GM12878 (cell line): ENCODE measurements around the gene NONO. TPM values are rescaled to one million over a fixed set of nuclear protein-coding genes. Genes with fewer than 3 reads are reported as not detected.

Source experiments
- ATAC-seq: fragments of 200-7000 bp; cut with Tn5 transposase; 3 replicates; pipeline ENCODE4 v1.9.1; 2020; ENCODE audit warnings: mild to moderate bottlenecking, moderate library complexity
- BruUV-seq: library from RNA; stranded (reverse); fragments of 400-500 nt; replicated peaks from 2 replicates; lab custom pipeline; 2021; lab: Mats Ljungman, UMichigan
- CTCF ChIA-PET: fragments of 300-600 bp; sonication (Branson Sonifier 250); formaldehyde crosslinking; extraction: SDS; loops from one replicate; lab custom pipeline; 2021; ENCODE audit warnings: inconsistent platforms; lab: Yijun Ruan, JAX
- POLR2A ChIA-PET: fragments of 350-600 bp; formaldehyde crosslinking; extraction: SDS; loops from one replicate; lab custom pipeline; 2021; ENCODE audit warnings: inconsistent platforms; lab: Charles Lee
- RAD21 ChIA-PET: fragments of 300-600 bp; sonication (Branson Sonifier 250); formaldehyde crosslinking; loops from one replicate; lab custom pipeline; 2023; ENCODE audit warnings: antibody characterized with exemption; ENCODE audit not compliant: unreplicated experiment; lab: Charles Lee
- SMC1A ChIA-PET: fragments of 300-600 bp; sonication (Branson Sonifier 250); formaldehyde crosslinking; loops from one replicate; lab custom pipeline; 2023; ENCODE audit not compliant: unreplicated experiment, uncharacterized antibody; lab: Charles Lee
- DNase-seq: peaks from one replicate; pipeline ENCODE4 v3.0.0-alpha.2; 2011; ENCODE audit warnings: low read depth, low spot score
- FAIRE-seq: peaks from 3 replicates; lab custom pipeline; 2011; peaks lifted over from hg19 to GRCh38; lab: Jason Lieb, UNC
- H2AFZ ChIP-seq: 2 replicates; pipeline ENCODE4 v1.6.0; 2011; ENCODE audit warnings: low read depth, low read length, control low read depth; ENCODE audit not compliant: control insufficient read depth
- H3K27ac ChIP-seq: 2 replicates; pipeline ENCODE4 v1.5.1; 2011; ENCODE audit warnings: control low read depth; ENCODE audit not compliant: control insufficient read depth, insufficient read depth
- H3K27me3 ChIP-seq, 2 experiments: replicated peaks in 1 of 2; 2 replicates each; pipeline versions ENCODE4 v1.6.0 to v1.6.1; 2011; ENCODE audit warnings: low read length in 1 of 2; ENCODE audit not compliant: control insufficient read depth in 2 of 2, insufficient read depth in 2 of 2
- H3K36me3 ChIP-seq, 2 experiments: 2 replicates each; pipeline ENCODE4 v1.5.1; 2011; ENCODE audit warnings: low read length in 1 of 2; ENCODE audit not compliant: control insufficient read depth in 2 of 2, insufficient read depth in 2 of 2
- H3K4me1 ChIP-seq: 2 replicates; pipeline ENCODE4 v1.6.1; 2011; ENCODE audit warnings: mild to moderate bottlenecking, low read length, moderate library complexity, mixed read lengths; ENCODE audit not compliant: control insufficient read depth, insufficient read depth
- H3K4me2 ChIP-seq: 2 replicates; pipeline ENCODE4 v1.6.0; 2011; ENCODE audit warnings: control low read depth; ENCODE audit not compliant: control insufficient read depth, insufficient read depth
- H3K4me3 ChIP-seq: fragments of 200-600 bp; sonication (generic); 2 replicates; pipeline ENCODE4 v1.5.1; 2016
- H3K79me2 ChIP-seq: 2 replicates; pipeline ENCODE4 v1.6.0; 2011; ENCODE audit warnings: low read length; ENCODE audit not compliant: control insufficient read depth, insufficient read depth
- H3K9ac ChIP-seq: 2 replicates; pipeline ENCODE4 v1.8.0; 2011; ENCODE audit warnings: low read length, control low read depth, mixed read lengths; ENCODE audit not compliant: control insufficient read depth, insufficient read depth
- H3K9me3 ChIP-seq: replicated peaks from 3 replicates; pipeline ENCODE4 v1.5.1; 2011; ENCODE audit warnings: mild to moderate bottlenecking, low read length; ENCODE audit not compliant: control insufficient read depth, insufficient read depth
- H4K20me1 ChIP-seq: 2 replicates; pipeline ENCODE4 v1.6.0; 2011; ENCODE audit not compliant: control insufficient read depth, insufficient read depth
- BHLHE40 ChIP-seq, 2 experiments: fragments of 450-650 bp in 1 of 2; IDR thresholded peaks; 2 replicates each; pipeline ENCODE4 v1.6.1; 2011 to 2017; ENCODE audit warnings: low read depth in 2 of 2, borderline replicate concordance in 1 of 2, improper control_type of control experiment in 1 of 2, low read length in 1 of 2, mild to moderate bottlenecking in 1 of 2
- CBX3 ChIP-seq: fragments of 200-600 bp; sonication (generic); IDR thresholded peaks from 2 replicates; pipeline ENCODE4 v1.6.1; 2016; ENCODE audit warnings: low read depth, borderline replicate concordance
- CREM ChIP-seq: IDR thresholded peaks from 2 replicates; pipeline ENCODE4 v1.6.1; 2014; ENCODE audit warnings: antibody characterized with exemption, low read depth
- E4F1 ChIP-seq: fragments of 450-650 bp; IDR thresholded peaks from 2 replicates; pipeline ENCODE4 v1.6.1; 2018; ENCODE audit warnings: borderline replicate concordance, mild to moderate bottlenecking; ENCODE audit not compliant: partially characterized antibody
- FOS ChIP-seq: IDR thresholded peaks from 3 replicates; pipeline ENCODE4 v1.6.1; 2011; ENCODE audit warnings: borderline replicate concordance; ENCODE audit not compliant: insufficient read length; ENCODE audit errors: extremely low read depth
- IKZF1 ChIP-seq: fragments of 450-650 bp; conservative IDR thresholded peaks from 2 replicates; pipeline ENCODE4 v1.6.1; 2017; ENCODE audit warnings: antibody characterized with exemption, mild to moderate bottlenecking
- KAT2A ChIP-seq: conservative IDR thresholded peaks from 2 replicates; pipeline ENCODE4 v1.6.1; 2011; ENCODE audit warnings: low read depth, low read length; ENCODE audit not compliant: control insufficient read depth
- KDM1A ChIP-seq: fragments of 200-600 bp; sonication (generic); IDR thresholded peaks from 2 replicates; pipeline ENCODE4 v1.6.1; 2016; ENCODE audit warnings: borderline replicate concordance
- MAX ChIP-seq: IDR thresholded peaks from 2 replicates; pipeline ENCODE4 v1.6.1; 2012; ENCODE audit warnings: low read depth, low read length, improper control_type of control experiment
- PBX3 ChIP-seq: IDR thresholded peaks from 2 replicates; pipeline ENCODE4 v1.6.1; 2011; ENCODE audit warnings: mild to moderate bottlenecking, low read depth, low read length, moderate library complexity; ENCODE audit not compliant: insufficient replicate concordance
- PKNOX1 ChIP-seq: fragments of 450-650 bp; IDR thresholded peaks from 2 replicates; pipeline ENCODE4 v1.6.1; 2016; ENCODE audit warnings: mild to moderate bottlenecking
- TCF7 ChIP-seq: IDR thresholded peaks from 2 replicates; pipeline ENCODE4 v1.6.1; 2014; ENCODE audit warnings: antibody characterized with exemption, borderline replicate concordance
- YBX1 ChIP-seq: fragments of 450-650 bp; IDR thresholded peaks from 2 replicates; pipeline ENCODE4 v1.6.1; 2016; ENCODE audit warnings: antibody characterized with exemption
- ZNF622 ChIP-seq: fragments of 450-650 bp; IDR thresholded peaks from 2 replicates; pipeline ENCODE4 v1.6.1; 2017; ENCODE audit warnings: mild to moderate bottlenecking, inconsistent platforms
- WGBS: methylation state at CpG from one replicate; pipeline ENCODE4 v1.1.6; 2016; ENCODE audit warnings: low lambda C conversion rate; ENCODE audit not compliant: insufficient replicate concordance, insufficient coverage; ENCODE audit errors: missing lambda C conversion rate; 5-methylcytosine and 5-hydroxymethylcytosine counted together
- in situ Hi-C: fragments of 300-500 bp; cut with MboI; formaldehyde crosslinking; loops from 9 replicates; pipeline ENCODE4 v1.14.3; 2018; ENCODE audit warnings: mixed read lengths
- intact Hi-C: fragments of 100-400 bp; cut with micrococcal nuclease; formaldehyde crosslinking; loops from one replicate; pipeline ENCODE4 v1.14.2; 2022; ENCODE audit not compliant: unreplicated experiment
- polyA plus RNA-seq, 11 experiments: library from polyadenylated mRNA; depleted of rRNA in 4 of 11; unstranded in 6 of 11; stranded (reverse) in 5 of 11; fragments of >200 nt; fragmentation: Nextera tagmentation in 4 of 11; fragmentation: Illumina TruSeq in 1 of 11; extraction: Ambion mirVana in 4 of 11; extraction: Trizol in 1 of 11; gene quantifications; 1 replicate in 1 of 11; 2 replicates in 10 of 11; pipeline versions ENCODE4 v1.2.1 to v1.2.3, GENCODE V29; 2011 to 2016; ENCODE audit warnings: inconsistent platforms in 2 of 11, missing spikeins in 2 of 11, low read depth in 1 of 11
- total RNA-seq, 4 experiments: library from RNA; depleted of rRNA in 3 of 4; stranded (reverse); fragments of >200 nt in 3 of 4; fragmentation: Illumina TruSeq in 1 of 4; extraction: Trizol in 1 of 4; gene quantifications; 2 replicates each; pipeline versions ENCODE4 v1.2.1 to v1.2.3, GENCODE V29; 2013 to 2021
- TF ChIP-seq, protein P1 (sequence below): fragments of 450-650 bp; formaldehyde crosslinking; IDR thresholded peaks from 2 replicates; pipeline ENCODE4 v1.4.0; 2020; ENCODE audit warnings: mild to moderate bottlenecking, moderate library complexity

Gene NONO
- total and polyA plus RNA-seq, 10 of the 15 experiments (the other 5 are each of a cell fraction or from before 2014, with no cell fraction given), result 206 to 505 (median 373) TPM

DNA sequence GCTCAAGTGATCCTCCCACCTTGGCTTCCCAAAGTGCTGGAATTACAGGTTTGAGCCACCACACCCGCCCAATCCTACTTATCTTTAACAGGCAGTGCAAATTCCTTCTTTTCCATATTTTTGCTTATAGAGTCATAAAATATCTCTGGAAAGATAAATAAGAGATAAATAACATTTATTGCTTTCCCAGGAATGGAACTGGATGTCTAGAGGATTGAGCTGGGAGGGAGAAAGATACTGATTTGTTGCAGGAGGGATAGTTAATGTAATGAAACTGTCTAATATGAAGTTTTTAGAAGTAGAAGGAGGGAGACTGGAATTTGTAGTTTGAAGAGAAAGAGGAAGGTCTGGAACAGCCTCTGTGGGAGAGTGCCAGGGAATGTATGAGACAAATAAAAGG is 38.3 kb downstream of the NONO start:
- in situ Hi-C loops, result no loop called here
- WGBS, result 25% methylated on average over 1 of the region's 1 CpG

More for the DNA sequence above, 38.3 kb downstream of the NONO start:
- Histone ChIP-seq H4K20me1 (no peaks in the 10 kb centered on the region), H3K79me2 (no peaks in the 10 kb centered on the region), H3K4me3 (no peak overlapping the region), H3K27me3 (no peaks in the 10 kb centered on the region), H2AFZ (no peak overlapping the region), H3K36me3 (no peaks in the 10 kb centered on the region), H3K4me2 (no peak overlapping the region), H3K4me1 (no peaks in the 10 kb centered on the region), H3K9ac (no peak overlapping the region), H3K27ac (no peak overlapping the region), H3K9me3 (peaks cover 2% of the 10 kb centered on the region; the same call in 2 of the 3 replicates)
- FAIRE-seq, result no peak
- ChIA-PET RAD21 (no interaction called here), POLR2A (no interaction called here), SMC1A (no interaction called here), CTCF (no interaction called here)
- intact Hi-C loops, result no loop called here
- DNase-seq, result no peak
- no peak for ATAC-seq
- TF ChIP-seq PKNOX1 (no peak), BHLHE40 (IDR thresholded peaks at IDR 0.05; ENCODE audit: borderline replicate concordance in 1 of 2, low read depth in 2 of 2, low read length in 1 of 2) (no peak), CBX3 (no peak), ZNF622 (no peak), IKZF1 (no peak), E4F1 (no peak), PBX3 (no peak), TCF7 (no peak), MAX (no peak), KDM1A (no peak), FOS (no peak), CREM (no peak), YBX1 (no peak), KAT2A (no peak)
- TF ChIP-seq, protein P1, sequence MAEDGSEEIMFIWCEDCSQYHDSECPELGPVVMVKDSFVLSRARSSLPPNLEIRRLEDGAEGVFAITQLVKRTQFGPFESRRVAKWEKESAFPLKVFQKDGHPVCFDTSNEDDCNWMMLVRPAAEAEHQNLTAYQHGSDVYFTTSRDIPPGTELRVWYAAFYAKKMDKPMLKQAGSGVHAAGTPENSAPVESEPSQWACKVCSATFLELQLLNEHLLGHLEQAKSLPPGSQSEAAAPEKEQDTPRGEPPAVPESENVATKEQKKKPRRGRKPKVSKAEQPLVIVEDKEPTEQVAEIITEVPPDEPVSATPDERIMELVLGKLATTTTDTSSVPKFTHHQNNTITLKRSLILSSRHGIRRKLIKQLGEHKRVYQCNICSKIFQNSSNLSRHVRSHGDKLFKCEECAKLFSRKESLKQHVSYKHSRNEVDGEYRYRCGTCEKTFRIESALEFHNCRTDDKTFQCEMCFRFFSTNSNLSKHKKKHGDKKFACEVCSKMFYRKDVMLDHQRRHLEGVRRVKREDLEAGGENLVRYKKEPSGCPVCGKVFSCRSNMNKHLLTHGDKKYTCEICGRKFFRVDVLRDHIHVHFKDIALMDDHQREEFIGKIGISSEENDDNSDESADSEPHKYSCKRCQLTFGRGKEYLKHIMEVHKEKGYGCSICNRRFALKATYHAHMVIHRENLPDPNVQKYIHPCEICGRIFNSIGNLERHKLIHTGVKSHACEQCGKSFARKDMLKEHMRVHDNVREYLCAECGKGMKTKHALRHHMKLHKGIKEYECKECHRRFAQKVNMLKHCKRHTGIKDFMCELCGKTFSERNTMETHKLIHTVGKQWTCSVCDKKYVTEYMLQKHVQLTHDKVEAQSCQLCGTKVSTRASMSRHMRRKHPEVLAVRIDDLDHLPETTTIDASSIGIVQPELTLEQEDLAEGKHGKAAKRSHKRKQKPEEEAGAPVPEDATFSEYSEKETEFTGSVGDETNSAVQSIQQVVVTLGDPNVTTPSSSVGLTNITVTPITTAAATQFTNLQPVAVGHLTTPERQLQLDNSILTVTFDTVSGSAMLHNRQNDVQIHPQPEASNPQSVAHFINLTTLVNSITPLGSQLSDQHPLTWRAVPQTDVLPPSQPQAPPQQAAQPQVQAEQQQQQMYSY, result no peak
- no TSS peak for BruUV-seq
